ENCODE results near the gene AIF1.

The AIF1 gene

DNA sequence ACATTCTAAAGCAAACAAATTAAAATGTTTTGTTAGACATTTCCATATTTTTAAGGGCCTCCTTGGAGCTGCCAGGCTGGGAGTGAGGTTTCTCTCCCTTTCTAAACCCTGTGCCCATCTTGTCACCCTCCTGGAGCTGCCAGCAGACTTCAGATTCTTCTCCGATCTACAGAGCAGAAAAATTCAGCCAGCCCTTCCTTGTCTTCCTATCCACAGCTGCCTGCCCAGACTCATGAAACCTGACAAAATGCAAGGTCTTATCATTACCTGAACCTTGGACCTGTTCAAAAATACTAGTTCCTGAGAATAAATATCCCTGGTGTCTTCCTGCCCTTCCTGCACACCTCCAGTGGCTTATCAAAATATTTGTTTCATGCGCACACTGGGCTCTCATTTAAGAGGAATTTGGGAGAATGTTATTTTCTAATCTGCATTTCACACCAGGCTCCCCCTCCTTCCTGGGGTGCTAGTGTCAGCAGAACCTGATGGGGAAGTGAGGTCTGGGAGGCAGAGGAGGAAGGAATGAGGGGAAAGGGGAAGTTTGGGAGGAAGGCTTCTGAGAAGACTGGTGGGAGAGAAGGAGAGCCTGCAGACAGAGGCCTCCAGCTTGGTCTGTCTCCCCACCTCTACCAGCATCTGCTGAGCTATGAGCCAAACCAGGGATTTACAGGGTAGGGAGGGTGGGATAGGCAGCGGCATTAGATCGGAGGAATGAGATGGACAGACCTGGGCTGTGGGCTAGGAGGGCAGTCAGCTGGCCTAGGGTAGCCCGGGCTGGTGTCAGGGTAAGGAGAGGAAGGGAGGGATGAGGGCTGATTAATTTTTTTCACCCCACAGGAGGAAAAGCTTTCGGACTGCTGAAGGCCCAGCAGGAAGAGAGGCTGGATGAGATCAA lies at the start of gene AIF1:
TSS of gene AIF1 (plus strand) at position 551 of the 895 bp plus-strand sequence. CDS start at position 647, 96 bp downstream.
- Histone ChIP-seq H3K27me3 (replicated peaks; ENCODE audit: control insufficient read depth, insufficient read depth, low read length) (no peaks in the 10 kb centered on the region), H3K36me3 (ENCODE audit: control insufficient read depth, insufficient read depth, low read length, severe bottlenecking) (no peaks in the 10 kb centered on the region), H3K4me1 (ENCODE audit: control insufficient read depth, insufficient read depth, low read length) (no peaks in the 10 kb centered on the region), H3K9me3 (ENCODE audit: control insufficient read depth, low read length) (no peaks in the 10 kb centered on the region), H3K4me3 (ENCODE audit: low read length) (no peak within 1 kb of the TSS), H3K9ac (ENCODE audit: low read length) (no peak within 1 kb of the TSS)
- DNase-seq (ENCODE audit: low read depth), result no peak

DNA sequence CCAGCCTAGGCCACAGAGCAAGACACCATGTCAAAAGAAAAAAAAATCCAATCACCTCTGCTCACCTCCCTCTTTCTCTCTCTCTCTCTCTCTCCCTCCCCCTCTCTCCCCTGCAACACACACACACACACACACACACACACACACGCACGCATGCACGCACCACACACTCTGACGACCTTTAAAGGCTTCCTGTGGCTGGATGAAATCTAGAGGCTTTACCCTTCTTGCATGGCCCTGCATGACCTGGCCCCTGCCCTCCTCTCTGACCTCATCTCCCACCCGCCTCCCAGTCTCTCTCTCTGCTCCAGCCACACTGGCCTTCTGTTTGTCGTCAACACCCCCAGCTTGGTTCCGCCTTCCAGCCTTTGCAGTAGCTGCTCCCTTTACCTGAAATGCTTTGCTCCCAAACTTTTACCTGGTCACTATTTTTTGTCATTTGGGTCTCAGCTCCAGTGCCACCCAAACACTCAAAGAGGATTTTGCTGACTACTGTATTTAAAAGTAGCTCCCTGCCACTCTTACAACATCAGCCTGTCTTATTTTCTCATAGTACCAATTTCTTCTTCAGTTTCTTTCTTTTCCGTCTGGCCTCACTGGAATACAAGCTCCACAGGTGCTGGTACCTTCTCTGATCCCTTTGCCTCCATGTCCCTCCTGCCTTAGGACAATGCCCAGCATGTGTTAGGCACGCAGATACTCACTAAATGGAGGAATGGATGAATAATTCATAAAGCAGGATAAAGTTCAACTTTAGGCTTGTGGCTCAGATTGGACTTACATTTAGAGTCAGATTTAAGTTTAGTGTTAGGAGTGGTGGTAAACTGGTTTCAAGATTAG lies 47.3 kb upstream of the AIF1 start:
- no peak for DNase-seq (ENCODE audit: low read depth)
- Histone ChIP-seq H3K9me3 (ENCODE audit: control insufficient read depth, low read length) (no peaks in the 10 kb centered on the region), H3K27me3 (replicated peaks; ENCODE audit: control insufficient read depth, insufficient read depth, low read length) (no peaks in the 10 kb centered on the region), H3K4me1 (ENCODE audit: control insufficient read depth, insufficient read depth, low read length) (peaks cover 17% of the 10 kb centered on the region), H3K4me3 (ENCODE audit: low read length) (no peak overlapping the region), H3K9ac (ENCODE audit: low read length) (no peak overlapping the region), H3K36me3 (ENCODE audit: control insufficient read depth, insufficient read depth, low read length, severe bottlenecking) (no peaks in the 10 kb centered on the region)

GRCh38 chr6:31568537-31568961 lies 46.5 kb upstream of the AIF1 start:
- Histone ChIP-seq H3K4me1 (ENCODE audit: control insufficient read depth, insufficient read depth, low read length) (peaks cover 10% of the 10 kb centered on the region), H3K9me3 (ENCODE audit: control insufficient read depth, low read length) (no peaks in the 10 kb centered on the region)
- DNase-seq (ENCODE audit: low read depth), result no peak

DNA sequence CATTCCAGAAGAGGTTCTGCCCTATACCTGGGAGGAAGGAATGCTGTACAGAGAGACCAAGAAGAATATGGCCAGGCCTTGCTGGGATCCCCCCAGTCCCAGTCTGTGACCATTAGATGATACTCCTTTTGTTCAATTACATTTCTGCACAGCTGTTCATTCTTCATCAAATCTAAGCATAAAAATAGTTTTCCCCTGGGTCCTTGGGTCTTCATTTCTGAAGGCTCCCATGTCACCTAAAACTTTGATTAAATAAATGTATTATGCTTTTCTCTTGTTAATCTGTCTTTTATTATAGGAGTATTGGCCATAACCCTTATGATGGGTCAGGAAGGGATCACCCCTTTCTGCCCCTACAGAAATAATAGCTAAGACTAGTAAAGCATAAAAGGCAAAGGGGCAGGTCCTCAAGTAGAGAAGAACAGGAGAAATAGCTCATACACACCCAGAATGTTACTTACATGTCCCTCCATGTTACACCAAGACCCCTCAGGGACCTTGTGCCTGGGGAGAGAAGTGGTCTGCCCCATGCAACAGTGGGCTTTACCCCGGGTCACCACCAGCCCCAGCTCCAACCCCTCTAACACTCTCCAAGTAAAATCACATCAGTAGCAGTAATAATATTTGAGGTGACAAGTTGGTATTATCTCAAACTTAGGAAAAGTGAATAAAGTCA lies 45.0 kb upstream of the AIF1 start:
- H3K4me3 ChIP-seq (ENCODE audit: low read length), result no peak overlapping the region
- H3K9ac ChIP-seq (ENCODE audit: low read length), result no peak overlapping the region
- H3K4me1 ChIP-seq (ENCODE audit: control insufficient read depth, insufficient read depth, low read length), result peaks cover 8% of the 10 kb centered on the region
- H3K27me3 ChIP-seq (replicated peaks; ENCODE audit: control insufficient read depth, insufficient read depth, low read length), result peaks cover 4% of the 10 kb centered on the region
- DNase-seq (ENCODE audit: low read depth), result no peak
- no peaks in the 10 kb centered on the region for H3K9me3 ChIP-seq (ENCODE audit: control insufficient read depth, low read length)
- H3K36me3 ChIP-seq (ENCODE audit: control insufficient read depth, insufficient read depth, low read length, severe bottlenecking), result no peaks in the 10 kb centered on the region

More at GRCh38 chr6:31568537-31568961, 46.5 kb upstream of the AIF1 start:
- no peak overlapping the region for H3K4me3 ChIP-seq (ENCODE audit: low read length)
- H3K27me3 ChIP-seq (replicated peaks; ENCODE audit: control insufficient read depth, insufficient read depth, low read length), result peaks cover 4% of the 10 kb centered on the region
- no peaks in the 10 kb centered on the region for H3K36me3 ChIP-seq (ENCODE audit: control insufficient read depth, insufficient read depth, low read length, severe bottlenecking)
- no peak overlapping the region for H3K9ac ChIP-seq (ENCODE audit: low read length)

GRCh38 chr6:31572041-31572911 lies 42.8 kb upstream of the AIF1 start, which contains the start of gene LTA:
LTA (plus strand) TSS chr6:31572289; CDS start chr6:31572743, 454 bp downstream.
- Histone ChIP-seq H3K4me1 (ENCODE audit: control insufficient read depth, insufficient read depth, low read length) (peaks cover 13% of the 10 kb centered on the region), H3K9ac (ENCODE audit: low read length) (no peak within 1 kb of the TSS), H3K36me3 (ENCODE audit: control insufficient read depth, insufficient read depth, low read length, severe bottlenecking) (no peaks in the 10 kb centered on the region), H3K4me3 (ENCODE audit: low read length) (no peak within 1 kb of the TSS), H3K9me3 (ENCODE audit: control insufficient read depth, low read length) (no peaks in the 10 kb centered on the region), H3K27me3 (replicated peaks; ENCODE audit: control insufficient read depth, insufficient read depth, low read length) (peaks cover 8% of the 10 kb centered on the region)
- DNase-seq (ENCODE audit: low read depth), result no peak

GRCh38 chr6:31573239-31574105 lies 41.6 kb upstream of the AIF1 start:
- Histone ChIP-seq H3K4me1 (ENCODE audit: control insufficient read depth, insufficient read depth, low read length) (peaks cover 6% of the 10 kb centered on the region), H3K9ac (ENCODE audit: low read length) (no peak overlapping the region), H3K27me3 (replicated peaks; ENCODE audit: control insufficient read depth, insufficient read depth, low read length) (peaks cover 8% of the 10 kb centered on the region), H3K4me3 (ENCODE audit: low read length) (no peak overlapping the region), H3K9me3 (ENCODE audit: control insufficient read depth, low read length) (no peaks in the 10 kb centered on the region), H3K36me3 (ENCODE audit: control insufficient read depth, insufficient read depth, low read length, severe bottlenecking) (no peaks in the 10 kb centered on the region)
- no peak for DNase-seq (ENCODE audit: low read depth)

DNA sequence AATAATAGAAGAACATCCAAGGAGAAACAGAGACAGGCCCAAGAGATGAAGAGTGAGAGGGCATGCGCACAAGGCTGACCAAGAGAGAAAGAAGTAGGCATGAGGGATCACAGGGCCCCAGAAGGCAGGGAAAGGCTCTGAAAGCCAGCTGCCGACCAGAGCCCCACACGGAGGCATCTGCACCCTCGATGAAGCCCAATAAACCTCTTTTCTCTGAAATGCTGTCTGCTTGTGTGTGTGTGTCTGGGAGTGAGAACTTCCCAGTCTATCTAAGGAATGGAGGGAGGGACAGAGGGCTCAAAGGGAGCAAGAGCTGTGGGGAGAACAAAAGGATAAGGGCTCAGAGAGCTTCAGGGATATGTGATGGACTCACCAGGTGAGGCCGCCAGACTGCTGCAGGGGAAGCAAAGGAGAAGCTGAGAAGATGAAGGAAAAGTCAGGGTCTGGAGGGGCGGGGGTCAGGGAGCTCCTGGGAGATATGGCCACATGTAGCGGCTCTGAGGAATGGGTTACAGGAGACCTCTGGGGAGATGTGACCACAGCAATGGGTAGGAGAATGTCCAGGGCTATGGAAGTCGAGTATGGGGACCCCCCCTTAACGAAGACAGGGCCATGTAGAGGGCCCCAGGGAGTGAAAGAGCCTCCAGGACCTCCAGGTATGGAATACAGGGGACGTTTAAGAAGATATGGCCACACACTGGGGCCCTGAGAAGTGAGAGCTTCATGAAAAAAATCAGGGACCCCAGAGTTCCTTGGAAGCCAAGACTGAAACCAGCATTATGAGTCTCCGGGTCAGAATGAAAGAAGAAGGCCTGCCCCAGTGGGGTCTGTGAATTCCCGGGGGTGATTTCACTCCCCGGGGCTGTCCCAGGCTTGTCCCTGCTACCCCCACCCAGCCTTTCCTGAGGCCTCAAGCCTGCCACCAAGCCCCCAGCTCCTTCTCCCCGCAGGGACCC lies 40.6 kb upstream of the AIF1 start:
- peaks cover 6% of the 10 kb centered on the region for H3K4me1 ChIP-seq (ENCODE audit: control insufficient read depth, insufficient read depth, low read length)
- no peak overlapping the region for H3K4me3 ChIP-seq (ENCODE audit: low read length)
- H3K9me3 ChIP-seq (ENCODE audit: control insufficient read depth, low read length), result no peaks in the 10 kb centered on the region
- DNase-seq (ENCODE audit: low read depth), result no peak
- H3K9ac ChIP-seq (ENCODE audit: low read length), result no peak overlapping the region
- peaks cover 8% of the 10 kb centered on the region for H3K27me3 ChIP-seq (replicated peaks; ENCODE audit: control insufficient read depth, insufficient read depth, low read length)
- H3K36me3 ChIP-seq (ENCODE audit: control insufficient read depth, insufficient read depth, low read length, severe bottlenecking), result no peaks in the 10 kb centered on the region

DNA sequence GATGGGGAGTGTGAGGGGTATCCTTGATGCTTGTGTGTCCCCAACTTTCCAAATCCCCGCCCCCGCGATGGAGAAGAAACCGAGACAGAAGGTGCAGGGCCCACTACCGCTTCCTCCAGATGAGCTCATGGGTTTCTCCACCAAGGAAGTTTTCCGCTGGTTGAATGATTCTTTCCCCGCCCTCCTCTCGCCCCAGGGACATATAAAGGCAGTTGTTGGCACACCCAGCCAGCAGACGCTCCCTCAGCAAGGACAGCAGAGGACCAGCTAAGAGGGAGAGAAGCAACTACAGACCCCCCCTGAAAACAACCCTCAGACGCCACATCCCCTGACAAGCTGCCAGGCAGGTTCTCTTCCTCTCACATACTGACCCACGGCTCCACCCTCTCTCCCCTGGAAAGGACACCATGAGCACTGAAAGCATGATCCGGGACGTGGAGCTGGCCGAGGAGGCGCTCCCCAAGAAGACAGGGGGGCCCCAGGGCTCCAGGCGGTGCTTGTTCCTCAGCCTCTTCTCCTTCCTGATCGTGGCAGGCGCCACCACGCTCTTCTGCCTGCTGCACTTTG lies 39.6 kb upstream of the AIF1 start, which contains the start of gene TNF:
TSS of gene TNF (plus strand) at position 231 of the 567 bp plus-strand sequence. CDS start at position 408, 177 bp downstream.
- no peak within 1 kb of the TSS for H3K9ac ChIP-seq (ENCODE audit: low read length)
- no peaks in the 10 kb centered on the region for H3K36me3 ChIP-seq (ENCODE audit: control insufficient read depth, insufficient read depth, low read length, severe bottlenecking)
- no peak for DNase-seq (ENCODE audit: low read depth)
- peaks cover 6% of the 10 kb centered on the region for H3K4me1 ChIP-seq (ENCODE audit: control insufficient read depth, insufficient read depth, low read length)
- no peaks in the 10 kb centered on the region for H3K9me3 ChIP-seq (ENCODE audit: control insufficient read depth, low read length)
- peaks cover 8% of the 10 kb centered on the region for H3K27me3 ChIP-seq (replicated peaks; ENCODE audit: control insufficient read depth, insufficient read depth, low read length)
- H3K4me3 ChIP-seq (ENCODE audit: low read length), result no peak within 1 kb of the TSS
